NCI-H2196 (cell line): ENCODE measurements around the gene NARS2.
"Not testable (repeated sequence)": the region's sequence is repeated elsewhere in the genome, so short reads cannot be mapped to it uniquely, and the experiment has no call there.

ENCODE experiments used
- DNase-seq: peaks from one replicate; lab custom pipeline; 2025; ENCODE audit not compliant: unreplicated experiment; lab: John Stamatoyannopoulos, UW

NARS2 gene

GRCh38 chr11:78577495-78577894 is 2.8 kb upstream of the NARS2 start:
- DNase-seq: no peak

GRCh38 chr11:78576549-78577097 is 2.0 kb upstream of the NARS2 start:
- peak; percentile 32 for DNase-seq

GRCh38 chr11:78575478-78575877 is 814 bp upstream of the NARS2 start:
- DNase-seq: no peak

GRCh38 chr11:78573681-78574080 is 983 bp downstream of the NARS2 start:
- DNase-seq: no peak

- no peak for DNase-seq
These were observed 1.4 kb downstream of the NARS2 start for GRCh38 chr11:78573271-78573670.

- DNase-seq: no peak
These were observed 2.3 kb downstream of the NARS2 start for GRCh38 chr11:78572394-78572793.

GRCh38 chr11:78570031-78570430 is 4.6 kb downstream of the NARS2 start:
- no peak for DNase-seq

GRCh38 chr11:78567209-78567608 is 7.5 kb downstream of the NARS2 start:
- DNase-seq: no peak

GRCh38 chr11:78564490-78565467 is 9.9 kb downstream of the NARS2 start:
- DNase-seq: peak; percentile 81

GRCh38 chr11:78564037-78564436 is 10.6 kb downstream of the NARS2 start:
- not testable (repeated sequence) for DNase-seq

GRCh38 chr11:78563090-78563489 is 11.6 kb downstream of the NARS2 start:
- DNase-seq: not testable (repeated sequence)

- DNase-seq: no peak
These were observed 12.3 kb downstream of the NARS2 start for GRCh38 chr11:78562398-78562797.

- no peak for DNase-seq
These were observed 13.7 kb downstream of the NARS2 start for GRCh38 chr11:78560826-78561484.

- no peak for DNase-seq
These were observed 14.5 kb downstream of the NARS2 start for GRCh38 chr11:78560153-78560552.

- DNase-seq: no peak
These were observed 17.4 kb downstream of the NARS2 start for GRCh38 chr11:78557236-78557635.

- no peak for DNase-seq
These were observed 19.1 kb downstream of the NARS2 start for GRCh38 chr11:78555592-78555991.

GRCh38 chr11:78552881-78553280 is 21.8 kb downstream of the NARS2 start:
- DNase-seq: no peak

GRCh38 chr11:78552139-78552538 is 22.5 kb downstream of the NARS2 start:
- DNase-seq: not testable (repeated sequence)

- no peak for DNase-seq
These were observed 23.6 kb downstream of the NARS2 start for GRCh38 chr11:78551066-78551465.

GRCh38 chr11:78549624-78550409 is 24.8 kb downstream of the NARS2 start:
- no peak for DNase-seq
